ENCODE data around the gene BNIPL. TPM values are rescaled to one million over a fixed set of nuclear protein-coding genes. Genes with fewer than 3 reads are reported as not detected.
A peak's percentile ranks its signal among the peaks of the same experiment; 100 is the strongest.

BNIPL gene
- total RNA-seq, 1 experiment from 2014 or later: 0.46 TPM

GRCh38 chr1:151009206-151009587 lies 27.2 kb upstream of the BNIPL start:
- no peak for ATAC-seq
- TF ChIP-seq, protein P1, sequence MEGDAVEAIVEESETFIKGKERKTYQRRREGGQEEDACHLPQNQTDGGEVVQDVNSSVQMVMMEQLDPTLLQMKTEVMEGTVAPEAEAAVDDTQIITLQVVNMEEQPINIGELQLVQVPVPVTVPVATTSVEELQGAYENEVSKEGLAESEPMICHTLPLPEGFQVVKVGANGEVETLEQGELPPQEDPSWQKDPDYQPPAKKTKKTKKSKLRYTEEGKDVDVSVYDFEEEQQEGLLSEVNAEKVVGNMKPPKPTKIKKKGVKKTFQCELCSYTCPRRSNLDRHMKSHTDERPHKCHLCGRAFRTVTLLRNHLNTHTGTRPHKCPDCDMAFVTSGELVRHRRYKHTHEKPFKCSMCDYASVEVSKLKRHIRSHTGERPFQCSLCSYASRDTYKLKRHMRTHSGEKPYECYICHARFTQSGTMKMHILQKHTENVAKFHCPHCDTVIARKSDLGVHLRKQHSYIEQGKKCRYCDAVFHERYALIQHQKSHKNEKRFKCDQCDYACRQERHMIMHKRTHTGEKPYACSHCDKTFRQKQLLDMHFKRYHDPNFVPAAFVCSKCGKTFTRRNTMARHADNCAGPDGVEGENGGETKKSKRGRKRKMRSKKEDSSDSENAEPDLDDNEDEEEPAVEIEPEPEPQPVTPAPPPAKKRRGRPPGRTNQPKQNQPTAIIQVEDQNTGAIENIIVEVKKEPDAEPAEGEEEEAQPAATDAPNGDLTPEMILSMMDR (IDR thresholded peaks at IDR 0.05): no peak
- TF ChIP-seq SIN3A (IDR thresholded peaks at IDR 0.05; ENCODE audit: borderline replicate concordance, insufficient read depth, low read depth, low read length) (no peak), TCF7L2 (IDR thresholded peaks at IDR 0.05; ENCODE audit: low read depth, low read length) (no peak), POLR2AphosphoS5 (IDR thresholded peaks at IDR 0.05; ENCODE audit: low read depth, low read length) (no peak)
- TF ChIP-seq, protein P2, sequence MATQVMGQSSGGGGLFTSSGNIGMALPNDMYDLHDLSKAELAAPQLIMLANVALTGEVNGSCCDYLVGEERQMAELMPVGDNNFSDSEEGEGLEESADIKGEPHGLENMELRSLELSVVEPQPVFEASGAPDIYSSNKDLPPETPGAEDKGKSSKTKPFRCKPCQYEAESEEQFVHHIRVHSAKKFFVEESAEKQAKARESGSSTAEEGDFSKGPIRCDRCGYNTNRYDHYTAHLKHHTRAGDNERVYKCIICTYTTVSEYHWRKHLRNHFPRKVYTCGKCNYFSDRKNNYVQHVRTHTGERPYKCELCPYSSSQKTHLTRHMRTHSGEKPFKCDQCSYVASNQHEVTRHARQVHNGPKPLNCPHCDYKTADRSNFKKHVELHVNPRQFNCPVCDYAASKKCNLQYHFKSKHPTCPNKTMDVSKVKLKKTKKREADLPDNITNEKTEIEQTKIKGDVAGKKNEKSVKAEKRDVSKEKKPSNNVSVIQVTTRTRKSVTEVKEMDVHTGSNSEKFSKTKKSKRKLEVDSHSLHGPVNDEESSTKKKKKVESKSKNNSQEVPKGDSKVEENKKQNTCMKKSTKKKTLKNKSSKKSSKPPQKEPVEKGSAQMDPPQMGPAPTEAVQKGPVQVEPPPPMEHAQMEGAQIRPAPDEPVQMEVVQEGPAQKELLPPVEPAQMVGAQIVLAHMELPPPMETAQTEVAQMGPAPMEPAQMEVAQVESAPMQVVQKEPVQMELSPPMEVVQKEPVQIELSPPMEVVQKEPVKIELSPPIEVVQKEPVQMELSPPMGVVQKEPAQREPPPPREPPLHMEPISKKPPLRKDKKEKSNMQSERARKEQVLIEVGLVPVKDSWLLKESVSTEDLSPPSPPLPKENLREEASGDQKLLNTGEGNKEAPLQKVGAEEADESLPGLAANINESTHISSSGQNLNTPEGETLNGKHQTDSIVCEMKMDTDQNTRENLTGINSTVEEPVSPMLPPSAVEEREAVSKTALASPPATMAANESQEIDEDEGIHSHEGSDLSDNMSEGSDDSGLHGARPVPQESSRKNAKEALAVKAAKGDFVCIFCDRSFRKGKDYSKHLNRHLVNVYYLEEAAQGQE (IDR thresholded peaks at IDR 0.05; ENCODE audit: insufficient read depth in 1 of 2, low read depth in 2 of 2, low read length in 1 of 2): no peak
- CTCF ChIA-PET: no interaction called here
- peak overlapping the region; percentile 94 for H3K27ac ChIP-seq (ENCODE audit: low read length)
- no peaks in the 10 kb centered on the region for H3K27me3 ChIP-seq (ENCODE audit: control insufficient read depth, insufficient read depth, low read length)
- peaks cover 7% of the 10 kb centered on the region for H3K4me1 ChIP-seq (ENCODE audit: control insufficient read depth, insufficient read depth, low read length)
- in situ Hi-C loops (cut with HindIII; ENCODE audit: low pct_unique_long_range_greater_than_20kb, low sequenced_read_pairs) (no loop called here), intact Hi-C loops (cut with micrococcal nuclease; ENCODE audit: unreplicated experiment) (no loop called here)
- DNase-seq (ENCODE audit: low read depth, low spot score): no peak
- no peaks in the 10 kb centered on the region for H3K36me3 ChIP-seq (ENCODE audit: control insufficient read depth, insufficient read depth, low read length)
- H3K4me3 ChIP-seq (ENCODE audit: low read depth in 2 of 2, low read length in 2 of 2): peak overlapping the region; percentile 91 to 95
- H3K9me3 ChIP-seq (ENCODE audit: control insufficient read depth, insufficient read depth, low read depth, low read length): no peaks in the 10 kb centered on the region
- BruUV-seq (replicated peaks): no TSS peak
- POLR2A ChIA-PET: no interaction called here

DNA sequence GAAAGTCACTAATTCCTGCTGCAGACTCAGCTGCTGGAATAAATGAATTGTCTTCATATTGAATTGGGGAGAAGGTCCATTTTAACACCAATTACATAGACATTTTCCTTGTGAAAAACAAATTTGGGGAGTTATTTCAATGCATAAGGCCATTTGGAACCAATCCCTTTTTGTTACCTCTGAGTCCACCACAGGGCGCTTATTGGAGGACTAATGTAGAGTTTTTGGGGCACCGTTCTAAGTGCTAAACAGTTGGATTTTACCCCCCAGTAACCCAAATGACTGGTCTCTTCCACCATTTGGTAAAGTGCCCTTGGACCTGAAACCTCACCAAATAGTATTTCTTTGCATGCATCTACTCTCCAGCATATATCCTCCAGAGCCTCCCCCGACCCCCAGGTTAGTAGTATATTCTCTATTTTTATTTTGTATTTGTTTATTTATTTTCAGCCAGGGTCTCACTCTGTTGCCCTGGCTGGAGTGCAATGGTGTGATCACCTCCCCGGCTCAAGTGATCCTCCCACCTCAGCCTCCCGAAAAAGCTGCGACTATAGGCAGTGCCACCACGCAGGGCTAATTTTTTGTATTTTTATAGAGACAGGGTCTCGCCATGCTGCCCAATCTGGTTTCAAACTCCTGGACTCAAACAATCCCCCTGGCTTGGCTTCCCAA lies 26.6 kb upstream of the BNIPL start:
- CTCF ChIA-PET: no interaction called here
- H3K27ac ChIP-seq (ENCODE audit: low read length): peak overlapping the region; percentile 94; the same call in 1 of the 2 replicates
- H3K36me3 ChIP-seq (ENCODE audit: control insufficient read depth, insufficient read depth, low read length): no peaks in the 10 kb centered on the region
- POLR2A ChIA-PET: no interaction called here
- TF ChIP-seq TCF7L2 (IDR thresholded peaks at IDR 0.05; ENCODE audit: low read depth, low read length) (no peak), SIN3A (IDR thresholded peaks at IDR 0.05; ENCODE audit: borderline replicate concordance, insufficient read depth, low read depth, low read length) (no peak), POLR2AphosphoS5 (IDR thresholded peaks at IDR 0.05; ENCODE audit: low read depth, low read length) (no peak)
- TF ChIP-seq, protein P1 (IDR thresholded peaks at IDR 0.05): no peak
- TF ChIP-seq, protein P2 (IDR thresholded peaks at IDR 0.05; ENCODE audit: insufficient read depth in 1 of 2, low read depth in 2 of 2, low read length in 1 of 2): no peak
- in situ Hi-C loops (cut with HindIII; ENCODE audit: low pct_unique_long_range_greater_than_20kb, low sequenced_read_pairs) (no loop called here), intact Hi-C loops (cut with micrococcal nuclease; ENCODE audit: unreplicated experiment) (no loop called here)
- H3K4me1 ChIP-seq (ENCODE audit: control insufficient read depth, insufficient read depth, low read length): peaks cover 7% of the 10 kb centered on the region
- H3K4me3 ChIP-seq (ENCODE audit: low read depth in 2 of 2, low read length in 2 of 2): peak overlapping the region in 1 of 2 experiments; percentile 91; a peak in 1 of 4 replicates
- no peaks in the 10 kb centered on the region for H3K27me3 ChIP-seq (ENCODE audit: control insufficient read depth, insufficient read depth, low read length)
- ATAC-seq (no peak), DNase-seq (ENCODE audit: low read depth, low spot score) (no peak)
- no TSS peak for BruUV-seq (replicated peaks)
- no peaks in the 10 kb centered on the region for H3K9me3 ChIP-seq (ENCODE audit: control insufficient read depth, insufficient read depth, low read depth, low read length)

All from Panc1 (cell line).